A549 (cell line): ENCODE data around the gene SH3RF1. TPM values are rescaled to one million over a fixed set of nuclear protein-coding genes. Genes with fewer than 3 reads are reported as not detected.

ENCODE experiments used
- ATAC-seq, 2 experiments: fragments of 200-7000 bp in 1 of 2; fragments of >200 bp in 1 of 2; cut with Nextera tagmentation in 1 of 2; cut with Tn5 transposase in 1 of 2; 3 replicates each; pipeline versions ENCODE4 v1.8.0 to v1.9.1; 2018 to 2020; ENCODE audit warnings: mild to moderate bottlenecking in 1 of 2, moderate library complexity in 1 of 2
- CTCF ChIA-PET: fragments of 300-600 bp; sonication (Branson Sonifier 250); formaldehyde crosslinking; extraction: SDS; loops from one replicate; lab custom pipeline; 2021; ENCODE audit warnings: antibody characterized with exemption, inconsistent platforms; lab: Yijun Ruan, JAX
- POLR2A ChIA-PET: fragments of 350-600 bp; formaldehyde crosslinking; extraction: SDS; loops from one replicate; lab custom pipeline; 2021; ENCODE audit warnings: antibody characterized with exemption, inconsistent platforms; lab: Yijun Ruan, JAX
- DNase-seq, 2 experiments: peaks; one replicate each; pipeline versions ENCODE4 v3.0.0 to v3.0.0-alpha.2; 2011 to 2016; ENCODE audit warnings: low read depth in 1 of 2, low spot score in 1 of 2
- FAIRE-seq: peaks from 2 replicates; lab custom pipeline; 2011; peaks lifted over from hg19 to GRCh38; lab: Jason Lieb, UNC
- H3K27ac ChIP-seq, 2 experiments: fragments of >200 bp; sonication (Bioruptor Twin); formaldehyde crosslinking; 3 replicates each; pipeline ENCODE4 v1.5.1; 2016 to 2017
- H3K4me1 ChIP-seq: fragments of >200 bp; sonication (Bioruptor Twin); formaldehyde crosslinking; 3 replicates; pipeline ENCODE4 v1.6.1; 2016
- H3K4me2 ChIP-seq: fragments of >200 bp; sonication (Bioruptor Twin); formaldehyde crosslinking; 3 replicates; pipeline ENCODE4 v1.6.1; 2016
- H3K4me3 ChIP-seq: fragments of >200 bp; sonication (Bioruptor Twin); formaldehyde crosslinking; 3 replicates; pipeline ENCODE4 v1.5.1; 2016
- H3K9me3 ChIP-seq: fragments of >200 bp; sonication (Bioruptor Twin); formaldehyde crosslinking; 3 replicates; pipeline ENCODE4 v1.6.1; 2016
- BHLHE40 ChIP-seq: IDR thresholded peaks from 2 replicates; pipeline ENCODE4 v1.6.1; 2012; ENCODE audit warnings: low read depth, low read length, inconsistent platforms
- EHMT2 ChIP-seq: fragments of 200-600 bp; sonication (generic); IDR thresholded peaks from 2 replicates; pipeline ENCODE4 v1.6.1; 2016; ENCODE audit warnings: antibody characterized with exemption, low read depth, mild to moderate bottlenecking, moderate library complexity
- EP300 ChIP-seq, 2 experiments: fragments of >200 bp; sonication (Bioruptor Twin); formaldehyde crosslinking; IDR thresholded peaks; 2 replicates in 1 of 2; 3 replicates in 1 of 2; pipeline ENCODE4 v1.6.1; 2016 to 2017
- FOXS1 ChIP-seq: fragments of 250-450 bp; sonication (Bioruptor Pico); IDR thresholded peaks from 2 replicates; pipeline ENCODE4 v1.5.0; 2020; ENCODE audit warnings: mild to moderate bottlenecking, moderate library complexity
- HOXB5 ChIP-seq: fragments of 250-450 bp; sonication (Bioruptor Pico); IDR thresholded peaks from 2 replicates; pipeline ENCODE4 v1.5.0; 2020; ENCODE audit warnings: mild to moderate bottlenecking, moderate library complexity
- JUN ChIP-seq, 2 experiments: fragments of >200 bp; sonication (Bioruptor Twin); formaldehyde crosslinking; IDR thresholded peaks; 2 replicates in 1 of 2; 3 replicates in 1 of 2; pipeline ENCODE4 v1.6.1; 2016 to 2017
- MAX ChIP-seq: IDR thresholded peaks from 2 replicates; pipeline ENCODE4 v1.6.1; 2012
- NFE2L2 ChIP-seq: fragments of 150-350 bp; conservative IDR thresholded peaks from 2 replicates; pipeline ENCODE4 v1.6.1; 2014; ENCODE audit warnings: low read length
- PHF8 ChIP-seq: fragments of 200-600 bp; sonication (generic); IDR thresholded peaks from 2 replicates; pipeline ENCODE4 v1.6.1; 2016; ENCODE audit warnings: low read depth, mild to moderate bottlenecking, antibody characterized with exemption, moderate library complexity, borderline replicate concordance
- POLR2AphosphoS2 ChIP-seq: conservative IDR thresholded peaks from 2 replicates; pipeline ENCODE4 v1.6.1; 2012; ENCODE audit warnings: low read length, improper control_type of control experiment, inconsistent platforms
- RCOR1 ChIP-seq: fragments of 150-350 bp; IDR thresholded peaks from 2 replicates; pipeline ENCODE4 v1.6.1; 2014; ENCODE audit warnings: antibody characterized with exemption, low read length, low read depth
- RFX5 ChIP-seq: fragments of 450-650 bp; IDR thresholded peaks from 2 replicates; pipeline ENCODE4 v1.7.1; 2014; ENCODE audit warnings: antibody characterized with exemption, mild to moderate bottlenecking, moderate library complexity
- TP53 ChIP-seq: fragments of 250-450 bp; sonication (Bioruptor Pico); IDR thresholded peaks from 2 replicates; pipeline ENCODE4 v1.5.0; 2021; ENCODE audit warnings: mild to moderate bottlenecking, moderate library complexity
- ZC3H11A ChIP-seq: fragments of 450-650 bp; IDR thresholded peaks from 2 replicates; pipeline ENCODE4 v1.6.1; 2014; ENCODE audit warnings: antibody characterized with exemption, mild to moderate bottlenecking
- ZNF302 ChIP-seq: fragments of 250-450 bp; sonication (Bioruptor Pico); IDR thresholded peaks from 2 replicates; pipeline ENCODE4 v1.9.0; 2021; ENCODE audit warnings: inconsistent platforms, mild to moderate bottlenecking, moderate library complexity
- WGBS: methylation state at CpG from one replicate; pipeline ENCODE4 v1.1.6; 2017; ENCODE audit errors: missing lambda C conversion rate; 5-methylcytosine and 5-hydroxymethylcytosine counted together
- polyA plus RNA-seq, 4 experiments: library from polyadenylated mRNA; depleted of rRNA in 3 of 4; stranded (reverse); fragments of >200 nt; fragmentation: RNase III in 1 of 4; extraction: RNeasy Plus Mini Kit Qiagen cat#74134 plus additional on column Dnase treatment in 1 of 4; gene quantifications; 2 replicates in 3 of 4; 3 replicates in 1 of 4; pipeline ENCODE4 v1.2.3, GENCODE V29; 2011 to 2017
- TF ChIP-seq, protein P1 (sequence below): fragments of 150-350 bp; IDR thresholded peaks from 2 replicates; pipeline ENCODE4 v1.6.1; 2014; ENCODE audit warnings: low read depth, mild to moderate bottlenecking, low read length
- TF ChIP-seq, protein P2 (sequence below): IDR thresholded peaks from 2 replicates; pipeline ENCODE4 v1.6.1; 2012
- TF ChIP-seq, protein P3 (sequence below): fragments of 200-600 bp; sonication (generic); IDR thresholded peaks from 2 replicates; pipeline ENCODE4 v1.6.1; 2016; ENCODE audit warnings: antibody characterized with exemption, mild to moderate bottlenecking, moderate library complexity

The SH3RF1 gene
- polyA plus RNA-seq, 2 of the 4 experiments (the other 2 are of a cell fraction), result 8.0 to 15.1 TPM

GRCh38 chr4:169136330-169136729, 134.4 kb downstream of the SH3RF1 start:
- Histone ChIP-seq H3K4me2 (no peak overlapping the region), H3K27ac (no peak overlapping the region), H3K4me3 (no peak overlapping the region), H3K4me1 (no peaks in the 10 kb centered on the region), H3K9me3 (no peaks in the 10 kb centered on the region)
- 92% methylated on average over 7 of the region's 7 CpGs for WGBS
- no peak for FAIRE-seq
- no peak for DNase-seq
- ChIA-PET POLR2A (no interaction called here), CTCF (no interaction called here)
- TF ChIP-seq RCOR1 (no peak), MAX (no peak), EP300 (IDR thresholded peaks at IDR 0.05) (no peak), FOXS1 (CRISPR knock-in tag) (no peak), PHF8 (no peak), JUN (IDR thresholded peaks at IDR 0.05) (no peak), BHLHE40 (no peak), HOXB5 (CRISPR knock-in tag) (no peak)
- TF ChIP-seq, protein P1, sequence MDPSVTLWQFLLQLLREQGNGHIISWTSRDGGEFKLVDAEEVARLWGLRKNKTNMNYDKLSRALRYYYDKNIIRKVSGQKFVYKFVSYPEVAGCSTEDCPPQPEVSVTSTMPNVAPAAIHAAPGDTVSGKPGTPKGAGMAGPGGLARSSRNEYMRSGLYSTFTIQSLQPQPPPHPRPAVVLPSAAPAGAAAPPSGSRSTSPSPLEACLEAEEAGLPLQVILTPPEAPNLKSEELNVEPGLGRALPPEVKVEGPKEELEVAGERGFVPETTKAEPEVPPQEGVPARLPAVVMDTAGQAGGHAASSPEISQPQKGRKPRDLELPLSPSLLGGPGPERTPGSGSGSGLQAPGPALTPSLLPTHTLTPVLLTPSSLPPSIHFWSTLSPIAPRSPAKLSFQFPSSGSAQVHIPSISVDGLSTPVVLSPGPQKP, result no peak
- ATAC-seq, result no peak

DNA sequence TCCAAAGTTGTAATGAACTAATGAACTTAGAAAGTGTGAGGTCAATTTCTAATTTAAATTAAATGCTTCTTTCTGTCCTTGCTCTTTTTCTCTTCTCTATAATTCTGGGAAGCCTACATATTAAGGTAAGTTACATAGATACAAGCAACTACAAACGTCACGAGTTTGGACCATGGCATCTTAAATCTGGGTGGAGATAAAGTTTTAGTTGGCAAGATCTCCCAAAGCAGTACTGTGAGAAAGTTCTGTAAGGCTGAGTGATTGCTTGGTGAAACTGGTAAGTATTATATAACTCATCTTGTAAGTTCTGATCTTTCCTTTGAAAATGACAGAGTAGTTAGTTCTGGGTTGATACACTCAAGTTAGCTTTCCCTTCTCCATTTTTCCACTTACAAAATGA, 135.0 kb downstream of the SH3RF1 start:
- Histone ChIP-seq H3K4me1 (no peaks in the 10 kb centered on the region), H3K27ac (no peak overlapping the region), H3K4me3 (no peak overlapping the region), H3K4me2 (no peak overlapping the region), H3K9me3 (no peaks in the 10 kb centered on the region)
- no peak for FAIRE-seq
- POLR2A ChIA-PET, result no interaction called here
- CTCF ChIA-PET, result no interaction called here
- TF ChIP-seq POLR2AphosphoS2, result no peak
- no peak for TF ChIP-seq EHMT2
- no peak for TF ChIP-seq NFE2L2
- 89% methylated on average over 2 of the region's 2 CpGs for WGBS
- ATAC-seq, result no peak
- DNase-seq, result no peak

DNA sequence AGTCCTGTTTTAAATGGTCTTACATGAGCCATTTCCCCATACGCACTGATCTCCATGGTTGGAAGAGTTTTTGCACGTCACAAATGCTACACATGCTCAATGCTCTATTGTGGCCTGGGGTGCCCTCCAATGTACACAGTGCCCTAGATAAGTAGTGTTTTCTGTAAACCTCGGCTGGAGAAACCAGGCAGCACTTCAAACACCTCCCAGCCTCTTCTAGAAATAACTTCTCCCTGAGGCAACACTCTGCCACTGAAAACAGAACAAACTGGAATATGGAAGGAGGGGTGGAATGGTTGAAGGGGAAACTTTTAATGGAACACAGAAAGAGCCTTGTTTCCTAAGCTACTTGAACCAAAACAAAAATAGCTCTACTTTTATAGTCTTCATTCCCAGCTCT, 136.8 kb downstream of the SH3RF1 start:
- no peak overlapping the region for H3K4me2 ChIP-seq
- 73% methylated on average over 3 of the region's 3 CpGs for WGBS
- CTCF ChIA-PET, result no interaction called here
- FAIRE-seq (no peak), DNase-seq (no peak), ATAC-seq (no peak)
- POLR2A ChIA-PET, result no interaction called here
- no peak overlapping the region for H3K27ac ChIP-seq
- no peaks in the 10 kb centered on the region for H3K9me3 ChIP-seq
- H3K4me3 ChIP-seq, result no peak overlapping the region
- TF ChIP-seq, protein P2, sequence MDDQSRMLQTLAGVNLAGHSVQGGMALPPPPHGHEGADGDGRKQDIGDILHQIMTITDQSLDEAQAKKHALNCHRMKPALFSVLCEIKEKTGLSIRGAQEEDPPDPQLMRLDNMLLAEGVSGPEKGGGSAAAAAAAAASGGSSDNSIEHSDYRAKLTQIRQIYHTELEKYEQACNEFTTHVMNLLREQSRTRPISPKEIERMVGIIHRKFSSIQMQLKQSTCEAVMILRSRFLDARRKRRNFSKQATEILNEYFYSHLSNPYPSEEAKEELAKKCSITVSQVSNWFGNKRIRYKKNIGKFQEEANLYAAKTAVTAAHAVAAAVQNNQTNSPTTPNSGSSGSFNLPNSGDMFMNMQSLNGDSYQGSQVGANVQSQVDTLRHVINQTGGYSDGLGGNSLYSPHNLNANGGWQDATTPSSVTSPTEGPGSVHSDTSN, result no peak
- TF ChIP-seq EP300 (IDR thresholded peaks at IDR 0.05) (no peak), TP53 (CRISPR knock-in tag) (no peak), ZC3H11A (no peak), RFX5 (no peak), ZNF302 (CRISPR knock-in tag) (no peak), NFE2L2 (no peak)
- TF ChIP-seq, protein P3, sequence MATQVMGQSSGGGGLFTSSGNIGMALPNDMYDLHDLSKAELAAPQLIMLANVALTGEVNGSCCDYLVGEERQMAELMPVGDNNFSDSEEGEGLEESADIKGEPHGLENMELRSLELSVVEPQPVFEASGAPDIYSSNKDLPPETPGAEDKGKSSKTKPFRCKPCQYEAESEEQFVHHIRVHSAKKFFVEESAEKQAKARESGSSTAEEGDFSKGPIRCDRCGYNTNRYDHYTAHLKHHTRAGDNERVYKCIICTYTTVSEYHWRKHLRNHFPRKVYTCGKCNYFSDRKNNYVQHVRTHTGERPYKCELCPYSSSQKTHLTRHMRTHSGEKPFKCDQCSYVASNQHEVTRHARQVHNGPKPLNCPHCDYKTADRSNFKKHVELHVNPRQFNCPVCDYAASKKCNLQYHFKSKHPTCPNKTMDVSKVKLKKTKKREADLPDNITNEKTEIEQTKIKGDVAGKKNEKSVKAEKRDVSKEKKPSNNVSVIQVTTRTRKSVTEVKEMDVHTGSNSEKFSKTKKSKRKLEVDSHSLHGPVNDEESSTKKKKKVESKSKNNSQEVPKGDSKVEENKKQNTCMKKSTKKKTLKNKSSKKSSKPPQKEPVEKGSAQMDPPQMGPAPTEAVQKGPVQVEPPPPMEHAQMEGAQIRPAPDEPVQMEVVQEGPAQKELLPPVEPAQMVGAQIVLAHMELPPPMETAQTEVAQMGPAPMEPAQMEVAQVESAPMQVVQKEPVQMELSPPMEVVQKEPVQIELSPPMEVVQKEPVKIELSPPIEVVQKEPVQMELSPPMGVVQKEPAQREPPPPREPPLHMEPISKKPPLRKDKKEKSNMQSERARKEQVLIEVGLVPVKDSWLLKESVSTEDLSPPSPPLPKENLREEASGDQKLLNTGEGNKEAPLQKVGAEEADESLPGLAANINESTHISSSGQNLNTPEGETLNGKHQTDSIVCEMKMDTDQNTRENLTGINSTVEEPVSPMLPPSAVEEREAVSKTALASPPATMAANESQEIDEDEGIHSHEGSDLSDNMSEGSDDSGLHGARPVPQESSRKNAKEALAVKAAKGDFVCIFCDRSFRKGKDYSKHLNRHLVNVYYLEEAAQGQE, result no peak
- TF ChIP-seq, all 56 proteins: peak for 0
- H3K4me1 ChIP-seq, result no peaks in the 10 kb centered on the region
